Femur (tissue), 1 donor: ENCODE results near the gene NOL4L.

Experiments
- DNase-seq: peaks from one replicate; pipeline ENCODE4 v3.0.0-alpha.2; 2017

The NOL4L gene

GRCh38 chr20:32442630-32443373 lies 142.3 kb downstream of the NOL4L start:
- no peak for DNase-seq

GRCh38 chr20:32441638-32442037 lies 143.5 kb downstream of the NOL4L start:
- DNase-seq: no peak

- no peak for DNase-seq
Observed at GRCh38 chr20:32440758-32441078, 144.4 kb downstream of the NOL4L start.

GRCh38 chr20:32440069-32440757 lies 144.9 kb downstream of the NOL4L start:
- DNase-seq: no peak

- DNase-seq: no peak
Observed at GRCh38 chr20:32439132-32439829, 145.9 kb downstream of the NOL4L start.

GRCh38 chr20:32438331-32438858 lies 146.7 kb downstream of the NOL4L start:
- DNase-seq: no peak

- no peak for DNase-seq
Observed at GRCh38 chr20:32437391-32438074, 147.6 kb downstream of the NOL4L start.

- no peak for DNase-seq
Observed at GRCh38 chr20:32436968-32437367, 148.2 kb downstream of the NOL4L start.

- DNase-seq: no peak
Observed at GRCh38 chr20:32436142-32436861, 148.8 kb downstream of the NOL4L start.

- DNase-seq: no peak
Observed at GRCh38 chr20:32435449-32436107, 149.6 kb downstream of the NOL4L start.

GRCh38 chr20:32434434-32434833 lies 150.7 kb downstream of the NOL4L start:
- DNase-seq: no peak

- DNase-seq: no peak
Observed at GRCh38 chr20:32433311-32434021, 151.7 kb downstream of the NOL4L start.

- no peak for DNase-seq
Observed at GRCh38 chr20:32432277-32432676, 152.9 kb downstream of the NOL4L start.

- DNase-seq: no peak
Observed at GRCh38 chr20:32431457-32431856, 153.7 kb downstream of the NOL4L start.

- DNase-seq: no peak
Observed at GRCh38 chr20:32429745-32430360, 155.3 kb downstream of the NOL4L start.

- DNase-seq: no peak
Observed at GRCh38 chr20:32429343-32429742, 155.8 kb downstream of the NOL4L start.

- DNase-seq: no peak
Observed at GRCh38 chr20:32427996-32428395, 157.1 kb downstream of the NOL4L start.

GRCh38 chr20:32421290-32421689 lies 163.8 kb downstream of the NOL4L start:
- no peak for DNase-seq

- no peak for DNase-seq
Observed at GRCh38 chr20:32418376-32418775, 166.8 kb downstream of the NOL4L start.

GRCh38 chr20:32416206-32416605 lies 168.9 kb downstream of the NOL4L start:
- DNase-seq: no peak

GRCh38 chr20:32415494-32415893 lies 169.6 kb downstream of the NOL4L start:
- no peak for DNase-seq
